ENCODE data around the gene UBASH3A.
"Not testable (repeated sequence)": the region's sequence is repeated elsewhere in the genome, so short reads cannot be mapped to it uniquely, and the experiment has no call there.

The UBASH3A gene

GRCh38 chr21:42390696-42391095 lies 13.0 kb upstream of the UBASH3A start:
- DNase-seq (ENCODE audit: low read depth), result no peak

- no peak for DNase-seq (ENCODE audit: low read depth)
Measured at GRCh38 chr21:42391297-42391696, 12.4 kb upstream of the UBASH3A start.

GRCh38 chr21:42392731-42393442 lies 10.8 kb upstream of the UBASH3A start:
- DNase-seq (ENCODE audit: low read depth), result no peak

- no peak for DNase-seq (ENCODE audit: low read depth)
Measured at GRCh38 chr21:42393443-42393950, 10.2 kb upstream of the UBASH3A start.

GRCh38 chr21:42395302-42395701 lies 8.4 kb upstream of the UBASH3A start:
- DNase-seq (ENCODE audit: low read depth), result no peak

- no peak for DNase-seq (ENCODE audit: low read depth)
Measured at GRCh38 chr21:42395905-42396651, 7.6 kb upstream of the UBASH3A start, which contains the start of gene TMPRSS3. TMPRSS3 (minus strand) TSS chr21:42396052; CDS start chr21:42395417, 635 bp downstream.

- DNase-seq (ENCODE audit: low read depth), result no peak
Measured at GRCh38 chr21:42396799-42397745, 6.6 kb upstream of the UBASH3A start.

GRCh38 chr21:42397746-42398394 lies 5.8 kb upstream of the UBASH3A start:
- no peak for DNase-seq (ENCODE audit: low read depth)

- no peak for DNase-seq (ENCODE audit: low read depth)
Measured at GRCh38 chr21:42398436-42399028, 5.2 kb upstream of the UBASH3A start.

GRCh38 chr21:42400525-42400924 lies 3.2 kb upstream of the UBASH3A start:
- DNase-seq (ENCODE audit: low read depth), result no peak

GRCh38 chr21:42401154-42401553 lies 2.5 kb upstream of the UBASH3A start:
- DNase-seq (ENCODE audit: low read depth), result no peak

GRCh38 chr21:42401820-42402251 lies 1.9 kb upstream of the UBASH3A start:
- no peak for DNase-seq (ENCODE audit: low read depth)

- DNase-seq (ENCODE audit: low read depth), result no peak
Measured at GRCh38 chr21:42404539-42404938, 837 bp downstream of the UBASH3A start.

GRCh38 chr21:42405064-42406013 lies 1.6 kb downstream of the UBASH3A start:
- no peak for DNase-seq (ENCODE audit: low read depth)

- no peak for DNase-seq (ENCODE audit: low read depth)
Measured at GRCh38 chr21:42406201-42406621, 2.5 kb downstream of the UBASH3A start.

- DNase-seq (ENCODE audit: low read depth), result no peak
Measured at GRCh38 chr21:42406866-42407265, 3.2 kb downstream of the UBASH3A start.

GRCh38 chr21:42407476-42407875 lies 3.8 kb downstream of the UBASH3A start:
- DNase-seq (ENCODE audit: low read depth), result no peak

- not testable (repeated sequence) for DNase-seq (ENCODE audit: low read depth)
Measured at GRCh38 chr21:42408718-42409117, 5.0 kb downstream of the UBASH3A start.

- DNase-seq (ENCODE audit: low read depth), result no peak
Measured at GRCh38 chr21:42409366-42409765, 5.7 kb downstream of the UBASH3A start.
